Activated CD4-positive, alpha-beta T cell treated with anti-CD3 and anti-CD28 coated beads, Interleukin-2, amount 10 ng/mL, durations not matched to agents 24 days and 14 days (primary cell): ENCODE results near the gene WDR87. TPM values are rescaled to one million over a fixed set of nuclear protein-coding genes. Genes with fewer than 3 reads are reported as not detected.
"Not testable (repeated sequence)": the region's sequence is repeated elsewhere in the genome, so short reads cannot be mapped to it uniquely, and the experiment has no call there.

Experiments used
- DNase-seq: peaks from one replicate; pipeline ENCODE4 v3.0.0; 2022
- H3K27ac Mint-ChIP-seq: one replicate; pipeline ENCODE4 v1.8.0; 2022; ENCODE audit warnings: mild to moderate bottlenecking, mixed read lengths
- H3K27me3 Mint-ChIP-seq: one replicate; pipeline ENCODE4 v1.8.0; 2022; ENCODE audit warnings: mixed read lengths
- H3K36me3 Mint-ChIP-seq: one replicate; pipeline ENCODE4 v1.8.0; 2022; ENCODE audit warnings: low read depth, mild to moderate bottlenecking, mixed read lengths
- H3K4me1 Mint-ChIP-seq: one replicate; pipeline ENCODE4 v1.8.0; 2021; ENCODE audit warnings: mixed read lengths
- H3K4me3 Mint-ChIP-seq: one replicate; pipeline ENCODE4 v1.8.0; 2022; ENCODE audit warnings: mild to moderate bottlenecking, moderate library complexity, mixed read lengths
- H3K9me3 Mint-ChIP-seq: one replicate; pipeline ENCODE4 v1.8.0; 2021; ENCODE audit warnings: mixed read lengths
- intact Hi-C: fragments of 100-400 bp; cut with micrococcal nuclease; formaldehyde crosslinking; loops from one replicate; pipeline ENCODE4 v1.15.1; 2023
- total RNA-seq: library from RNA; stranded (reverse); gene quantifications from 2 replicates; pipeline ENCODE4 v1.2.3, GENCODE V29; 2022

The WDR87 gene
- total RNA-seq, 1 donor from 2014 or later, result not detected

GRCh38 chr19:37886571-37886970, 19.8 kb downstream of the WDR87 start:
- peaks cover 5% of the 10 kb centered on the region for H3K9me3 Mint-ChIP-seq
- no peaks in the 10 kb centered on the region for H3K4me1 Mint-ChIP-seq
- no peaks in the 10 kb centered on the region for H3K27me3 Mint-ChIP-seq
- no peaks in the 10 kb centered on the region for H3K36me3 Mint-ChIP-seq
- no peak for DNase-seq
- intact Hi-C loops, result no loop called here
- H3K27ac Mint-ChIP-seq, result no peak overlapping the region
- H3K4me3 Mint-ChIP-seq, result no peak overlapping the region

GRCh38 chr19:37885392-37885791, 21.0 kb downstream of the WDR87 start:
- Mint-ChIP-seq H3K36me3 (no peaks in the 10 kb centered on the region), H3K9me3 (peaks cover 4% of the 10 kb centered on the region), H3K27me3 (no peaks in the 10 kb centered on the region), H3K4me1 (no peaks in the 10 kb centered on the region), H3K27ac (no peak overlapping the region), H3K4me3 (no peak overlapping the region)
- intact Hi-C loops, result no loop called here
- no peak for DNase-seq

DNA sequence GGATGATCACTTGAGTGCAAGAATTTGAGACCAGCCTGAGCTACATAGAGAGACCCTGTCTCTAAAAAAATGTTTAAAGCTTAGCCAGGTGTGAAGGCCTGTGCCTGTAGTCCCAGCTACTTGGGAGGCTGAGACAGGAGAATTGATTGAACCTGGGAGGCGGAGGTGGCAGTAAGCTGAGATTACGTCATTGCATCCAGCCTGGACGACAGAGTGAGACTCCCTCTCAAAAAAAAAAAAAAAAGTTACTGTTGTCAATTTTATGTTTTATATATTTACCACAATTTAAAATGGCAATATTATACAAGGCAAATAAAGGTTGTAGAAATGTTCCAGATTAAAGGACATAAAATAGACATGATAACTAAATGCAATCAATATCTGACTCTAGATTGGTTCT, 29.2 kb downstream of the WDR87 start:
- H3K36me3 Mint-ChIP-seq, result no peaks in the 10 kb centered on the region
- H3K9me3 Mint-ChIP-seq, result peaks cover 13% of the 10 kb centered on the region
- DNase-seq, result no peak
- no peak overlapping the region for H3K27ac Mint-ChIP-seq
- H3K27me3 Mint-ChIP-seq, result no peaks in the 10 kb centered on the region
- H3K4me1 Mint-ChIP-seq, result no peaks in the 10 kb centered on the region
- no peak overlapping the region for H3K4me3 Mint-ChIP-seq
- intact Hi-C loops, result no loop called here

DNA sequence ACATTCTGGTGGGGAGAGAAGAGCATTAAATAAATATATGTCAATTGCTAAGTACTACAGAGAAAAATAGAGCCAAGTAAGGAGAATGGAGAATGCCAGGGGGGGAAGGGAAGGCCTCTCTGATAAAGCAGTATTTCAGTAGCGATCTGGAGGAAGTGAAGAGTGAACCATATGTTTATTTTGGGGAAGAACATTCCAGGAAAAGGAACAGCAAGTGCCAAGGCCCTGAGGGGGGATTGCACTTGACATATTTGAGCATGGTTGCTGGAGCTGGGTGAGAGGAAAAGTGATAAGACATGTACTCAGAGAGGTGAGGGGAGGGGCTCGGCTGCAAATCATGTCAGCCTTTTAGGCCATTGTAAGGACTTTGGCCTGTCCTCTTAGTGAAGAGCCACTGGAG, 30.4 kb downstream of the WDR87 start:
- DNase-seq, result no peak
- intact Hi-C loops, result no loop called here
- H3K27me3 Mint-ChIP-seq, result no peaks in the 10 kb centered on the region
- no peaks in the 10 kb centered on the region for H3K4me1 Mint-ChIP-seq
- peaks cover 13% of the 10 kb centered on the region for H3K9me3 Mint-ChIP-seq
- no peak overlapping the region for H3K4me3 Mint-ChIP-seq
- no peak overlapping the region for H3K27ac Mint-ChIP-seq
- H3K36me3 Mint-ChIP-seq, result no peaks in the 10 kb centered on the region

- H3K36me3 Mint-ChIP-seq, result no peaks in the 10 kb centered on the region
- H3K27ac Mint-ChIP-seq, result no peak overlapping the region
- H3K4me3 Mint-ChIP-seq, result no peak overlapping the region
- H3K4me1 Mint-ChIP-seq, result no peaks in the 10 kb centered on the region
- intact Hi-C loops, result no loop called here
- no peaks in the 10 kb centered on the region for H3K27me3 Mint-ChIP-seq
- peaks cover 18% of the 10 kb centered on the region for H3K9me3 Mint-ChIP-seq
- DNase-seq, result no peak
These were observed 31.6 kb downstream of the WDR87 start for GRCh38 chr19:37874784-37875183.

DNA sequence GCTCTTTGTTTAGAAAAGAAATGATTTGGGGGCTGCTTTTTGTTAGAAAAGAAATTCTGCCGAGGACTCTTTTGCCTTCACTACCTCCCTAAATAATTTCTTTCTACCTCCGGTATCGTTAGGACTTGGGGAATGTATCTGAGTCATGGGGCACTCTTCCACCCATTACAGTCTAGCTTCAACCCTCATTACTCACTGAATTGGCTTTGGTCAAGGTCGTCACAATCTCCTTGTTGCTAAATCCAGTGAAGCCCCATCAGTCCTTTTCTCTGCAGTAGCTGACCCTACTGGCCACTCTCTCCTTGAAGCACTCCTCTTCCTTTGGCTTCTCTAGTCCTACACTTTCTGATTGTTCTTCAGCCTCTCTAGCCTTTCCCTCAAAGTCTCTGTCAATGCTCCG, 34.0 kb downstream of the WDR87 start:
- peaks cover 18% of the 10 kb centered on the region for H3K9me3 Mint-ChIP-seq
- DNase-seq, result no peak
- no peak overlapping the region for H3K27ac Mint-ChIP-seq
- no peak overlapping the region for H3K4me3 Mint-ChIP-seq
- H3K36me3 Mint-ChIP-seq, result no peaks in the 10 kb centered on the region
- no peaks in the 10 kb centered on the region for H3K27me3 Mint-ChIP-seq
- intact Hi-C loops, result no loop called here
- no peaks in the 10 kb centered on the region for H3K4me1 Mint-ChIP-seq

DNA sequence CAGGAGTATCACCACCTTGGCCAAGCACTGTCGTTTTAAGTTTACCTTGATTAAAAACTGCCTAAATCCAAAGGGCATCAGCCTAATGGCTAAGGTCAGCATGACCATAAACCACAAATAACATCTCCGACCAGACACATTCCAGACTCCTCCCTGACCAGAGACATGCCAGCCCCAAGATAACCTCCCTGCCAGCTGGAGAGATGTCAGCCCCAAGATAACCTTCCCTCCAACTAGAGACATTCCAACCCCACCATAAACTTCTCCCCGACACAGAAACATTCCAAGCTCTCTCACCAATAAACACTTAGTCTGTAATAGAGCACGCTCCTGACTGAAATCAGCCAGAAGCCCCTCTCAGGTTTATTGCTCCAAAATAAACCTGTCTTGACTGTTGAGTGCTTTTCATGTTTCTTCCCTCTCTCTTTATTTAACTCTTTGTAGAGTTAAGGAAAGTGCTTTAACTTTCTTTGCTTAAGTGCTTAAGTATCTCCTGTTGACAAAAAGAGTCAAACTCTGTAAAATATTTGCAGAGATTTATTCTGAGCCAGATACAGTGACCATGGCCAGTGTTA, 36.5 kb downstream of the WDR87 start:
- Mint-ChIP-seq H3K4me3 (no peak overlapping the region), H3K36me3 (no peaks in the 10 kb centered on the region), H3K9me3 (peaks cover 20% of the 10 kb centered on the region), H3K4me1 (no peaks in the 10 kb centered on the region), H3K27me3 (no peaks in the 10 kb centered on the region), H3K27ac (no peak overlapping the region)
- no peak for DNase-seq
- intact Hi-C loops, result no loop called here

- H3K4me3 Mint-ChIP-seq, result no peak overlapping the region
- intact Hi-C loops, result no loop called here
- H3K4me1 Mint-ChIP-seq, result no peaks in the 10 kb centered on the region
- no peaks in the 10 kb centered on the region for H3K27me3 Mint-ChIP-seq
- H3K9me3 Mint-ChIP-seq, result peaks cover 20% of the 10 kb centered on the region
- no peaks in the 10 kb centered on the region for H3K36me3 Mint-ChIP-seq
- no peak for DNase-seq
- H3K27ac Mint-ChIP-seq, result no peak overlapping the region
These were observed 38.6 kb downstream of the WDR87 start for GRCh38 chr19:37867831-37868230.

DNA sequence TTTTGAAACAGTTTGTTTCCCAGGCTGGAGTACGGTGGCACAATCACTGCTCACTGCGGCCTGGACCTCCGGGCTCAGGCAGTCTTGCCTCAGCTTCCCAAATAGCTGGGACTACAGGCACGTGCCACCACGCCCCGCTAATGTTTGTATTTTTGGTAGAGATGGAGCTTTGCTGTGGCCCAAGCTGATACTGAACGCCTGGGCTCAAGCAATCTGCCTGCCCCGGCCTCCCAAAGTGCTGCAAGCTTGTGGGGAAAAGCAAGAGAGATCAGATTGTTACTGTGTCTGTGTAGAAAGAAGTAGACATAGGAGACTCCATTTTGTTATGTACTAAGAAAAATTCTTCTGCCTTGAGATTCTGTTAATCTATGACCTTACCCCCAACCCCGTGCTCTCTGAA, 40.5 kb downstream of the WDR87 start:
- H3K27ac Mint-ChIP-seq, intact Hi-C loops, H3K4me1 Mint-ChIP-seq, H3K4me3 Mint-ChIP-seq, H3K27me3 Mint-ChIP-seq, DNase-seq, H3K36me3 Mint-ChIP-seq: not testable (repeated sequence)
- peaks cover 24% of the 10 kb centered on the region for H3K9me3 Mint-ChIP-seq

GRCh38 chr19:37864501-37864900, 41.9 kb downstream of the WDR87 start:
- Mint-ChIP-seq H3K4me1 (no peaks in the 10 kb centered on the region), H3K27ac (no peak overlapping the region), H3K4me3 (no peak overlapping the region), H3K27me3 (no peaks in the 10 kb centered on the region), H3K36me3 (no peaks in the 10 kb centered on the region), H3K9me3 (peaks cover 16% of the 10 kb centered on the region)
- no peak for DNase-seq
- intact Hi-C loops, result no loop called here

DNA sequence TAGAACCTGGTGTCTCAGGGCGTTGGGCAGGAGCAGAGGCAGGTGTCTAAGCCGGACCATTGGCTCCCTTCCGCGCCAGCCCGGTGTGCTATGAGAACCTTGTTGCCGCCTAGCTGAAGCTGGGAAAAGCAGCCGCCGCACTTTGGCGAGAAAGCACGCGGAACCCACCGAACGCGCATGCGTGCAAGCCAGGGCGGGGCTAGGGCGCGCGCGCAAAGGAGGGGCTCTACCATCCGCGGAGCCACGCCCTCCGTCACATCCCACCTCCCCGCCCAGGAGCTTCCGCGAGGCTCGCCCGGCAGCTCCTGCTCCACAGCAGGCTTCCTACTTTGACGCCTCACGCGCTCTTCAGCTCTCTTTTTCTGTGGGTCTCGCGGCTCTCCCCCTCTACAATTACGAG, 51.3 kb downstream of the WDR87 start:
- Mint-ChIP-seq H3K4me1 (no peaks in the 10 kb centered on the region), H3K36me3 (no peaks in the 10 kb centered on the region), H3K27me3 (no peaks in the 10 kb centered on the region), H3K4me3 (no peak overlapping the region), H3K27ac (no peak overlapping the region), H3K9me3 (peaks cover 7% of the 10 kb centered on the region)
- peak; percentile 53 for DNase-seq
- intact Hi-C loops, result no loop called here

DNA sequence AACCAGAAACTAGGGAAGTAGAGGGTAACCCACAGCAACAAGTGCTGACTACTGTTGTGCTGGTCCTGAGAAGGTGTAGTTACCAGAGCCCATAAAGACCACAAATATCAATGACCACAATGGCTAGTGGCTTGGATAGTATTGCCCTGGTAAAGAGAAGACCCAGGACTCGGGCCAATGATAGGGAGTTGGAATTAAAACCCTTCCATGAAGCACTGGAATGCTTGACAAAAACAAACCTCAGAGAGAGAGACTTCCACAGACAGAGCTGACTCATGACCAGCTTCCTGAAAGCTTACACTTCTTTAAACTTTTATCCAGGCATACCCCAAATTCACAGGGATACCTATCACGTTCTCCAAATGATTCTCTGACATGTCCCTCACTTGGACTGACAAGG, 60.5 kb downstream of the WDR87 start:
- H3K27ac Mint-ChIP-seq, result no peak overlapping the region
- no peaks in the 10 kb centered on the region for H3K27me3 Mint-ChIP-seq
- DNase-seq, result no peak
- H3K4me3 Mint-ChIP-seq, result no peak overlapping the region
- H3K9me3 Mint-ChIP-seq, result peaks cover 7% of the 10 kb centered on the region
- no peaks in the 10 kb centered on the region for H3K4me1 Mint-ChIP-seq
- no peaks in the 10 kb centered on the region for H3K36me3 Mint-ChIP-seq
- intact Hi-C loops, result no loop called here

Other genes with a start within 250 kb of the WDR87 start
- 2.8 and 3.4 TPM in 2 replicates for gene ZNF607, start 186.8 kb downstream of the WDR87 start, total RNA-seq
- 6.5 and 6.8 TPM in 2 replicates for gene ZNF573, start 127.0 kb downstream of the WDR87 start, total RNA-seq
- 15.2 and 15.4 TPM in 2 replicates for gene SIPA1L3, start 614 bp upstream of the WDR87 start, total RNA-seq